ENCODE results near the gene PITPNM3. TPM values are rescaled to one million over a fixed set of nuclear protein-coding genes. Genes with fewer than 3 reads are reported as not detected.

The PITPNM3 gene
- total and polyA plus RNA-seq, 2 of the 8 experiments (the other 6 are each of a cell fraction or from before 2014, with no cell fraction given), result 1.7 to 3.1 TPM

- Histone ChIP-seq H4K8ac (ENCODE audit: extremely low read depth, insufficient read depth, low read length) (no peak overlapping the region), H3K23me2 (ENCODE audit: low read depth, low read length) (no peaks in the 10 kb centered on the region; the same call in 1 of the 2 replicates), H3K4ac (replicated peaks; ENCODE audit: insufficient read length, low read depth, low read length) (no peak overlapping the region), H3K4me1 (replicated peaks in 1 of 4; ENCODE audit: control insufficient read depth in 3 of 4, insufficient read depth in 4 of 4, low read length in 3 of 4) (peaks cover 2 to 13% (median 5%) of the 10 kb centered on the region in 4 experiments; a peak in 4 of 7 replicates), H4K5ac (ENCODE audit: insufficient read length, low read depth, low read length) (no peak overlapping the region), H3K27ac (ENCODE audit: low read depth, low read length) (no peak overlapping the region), H3K23ac (ENCODE audit: insufficient read length) (no peak overlapping the region), H3K4me3 (ENCODE audit: extremely low read depth in 1 of 4, insufficient read depth in 2 of 4, low read depth in 3 of 4, low read length in 4 of 4) (no peak overlapping the region), H3K18ac (ENCODE audit: extremely low read depth, low read length) (no peak overlapping the region), H3K9ac (replicated peaks in 1 of 4; ENCODE audit: extremely low read depth in 1 of 4, low read depth in 3 of 4, low read length in 3 of 4) (no peak overlapping the region), H4K91ac (replicated peaks; ENCODE audit: insufficient read length, low read length) (no peak overlapping the region), H2BK15ac (ENCODE audit: low read length) (no peak overlapping the region), H3K14ac (ENCODE audit: insufficient read length) (no peak overlapping the region), H3K56ac (replicated peaks; ENCODE audit: insufficient read length, low read depth, low read length) (no peak overlapping the region), H4K20me1 (replicated peaks in 1 of 2; ENCODE audit: control insufficient read depth in 1 of 2, insufficient read depth in 2 of 2, low read length in 2 of 2) (no peaks in the 10 kb centered on the region), H2BK120ac (replicated peaks; ENCODE audit: low read depth, low read length) (no peak overlapping the region), H2BK20ac (ENCODE audit: low read length) (no peak overlapping the region), H3K4me2 (ENCODE audit: insufficient read depth in 1 of 2, low read depth in 2 of 2, low read length in 2 of 2) (no peak overlapping the region), H3K79me2 (ENCODE audit: control insufficient read depth in 1 of 2, insufficient read depth in 2 of 2, low read length in 2 of 2) (no peaks in the 10 kb centered on the region), H2BK5ac (ENCODE audit: low read depth, low read length) (no peak overlapping the region), H3K9me3 (ENCODE audit: insufficient read depth in 2 of 2, low read depth in 1 of 2, low read length in 1 of 2) (no peaks in the 10 kb centered on the region), H2BK12ac (ENCODE audit: low read depth, low read length) (no peak overlapping the region), H3K79me1 (ENCODE audit: low read depth, low read length) (no peaks in the 10 kb centered on the region), H3K27me3 (replicated peaks in 1 of 4; ENCODE audit: control insufficient read depth in 3 of 4, extremely low read depth in 1 of 4, insufficient read depth in 3 of 4, low read length in 3 of 4) (no peaks in the 10 kb centered on the region), H2AK5ac (ENCODE audit: low read depth, low read length) (no peak overlapping the region), H3K36me3 (ENCODE audit: control insufficient read depth in 2 of 4, insufficient read depth in 4 of 4, low read length in 3 of 4) (no peaks in the 10 kb centered on the region), H2AFZ (ENCODE audit: low read length) (no peak overlapping the region)
- 79% methylated on average over 2 of the region's 2 CpGs; no CpG with 5 or more reads in 1 of the 2 experiments for WGBS, 2 experiments (ENCODE audit: extremely low coverage in 1 of 2, insufficient coverage in 1 of 2, insufficient read length in 1 of 2, insufficient replicate concordance in 2 of 2, low coverage in 1 of 2, low lambda C conversion rate in 2 of 2, missing lambda C conversion rate in 1 of 2)
- DNase-seq (ENCODE audit: low read depth in 1 of 2, low spot score in 2 of 2) (no peak), FAIRE-seq (no peak)
- ChIA-PET POLR2A (ENCODE audit: partially characterized antibody) (no interaction called here), CTCF (ENCODE audit: partially characterized antibody) (no interaction called here)
- TF ChIP-seq RNF2 (IDR thresholded peaks at IDR 0.05; ENCODE audit: borderline replicate concordance, low read depth, low read length, missing control alignments, poor library complexity, severe bottlenecking), result no peak
- TF ChIP-seq CHD1 (IDR thresholded peaks at IDR 0.05; ENCODE audit: low read depth, low read length), result no peak
- TF ChIP-seq, protein P1, sequence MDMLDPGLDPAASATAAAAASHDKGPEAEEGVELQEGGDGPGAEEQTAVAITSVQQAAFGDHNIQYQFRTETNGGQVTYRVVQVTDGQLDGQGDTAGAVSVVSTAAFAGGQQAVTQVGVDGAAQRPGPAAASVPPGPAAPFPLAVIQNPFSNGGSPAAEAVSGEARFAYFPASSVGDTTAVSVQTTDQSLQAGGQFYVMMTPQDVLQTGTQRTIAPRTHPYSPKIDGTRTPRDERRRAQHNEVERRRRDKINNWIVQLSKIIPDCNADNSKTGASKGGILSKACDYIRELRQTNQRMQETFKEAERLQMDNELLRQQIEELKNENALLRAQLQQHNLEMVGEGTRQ (IDR thresholded peaks at IDR 0.05; ENCODE audit: low read length), result no peak
- TF ChIP-seq JUN (IDR thresholded peaks at IDR 0.05; ENCODE audit: low read depth, low read length), result no peak
- TF ChIP-seq NANOG (IDR thresholded peaks at IDR 0.05; ENCODE audit: insufficient read depth, low read depth, low read length, poor library complexity, severe bottlenecking), result no peak
- no peak for TF ChIP-seq ASH2L (IDR thresholded peaks at IDR 0.05; ENCODE audit: low read length)
- TF ChIP-seq CTBP2 (IDR thresholded peaks at IDR 0.05; ENCODE audit: borderline replicate concordance, insufficient read depth, insufficient read length, low read length), result no peak
- no peak for TF ChIP-seq FOSL1 (IDR thresholded peaks at IDR 0.05; ENCODE audit: insufficient read depth, low read depth, low read length)
- TF ChIP-seq TBP (IDR thresholded peaks at IDR 0.05; ENCODE audit: low read depth, low read length), result no peak
- no peak for TF ChIP-seq EP300 (IDR thresholded peaks at IDR 0.05; ENCODE audit: borderline replicate concordance in 1 of 2, low read depth in 2 of 2, low read length in 2 of 2)
- no peak for TF ChIP-seq KDM5A (IDR thresholded peaks at IDR 0.05; ENCODE audit: low read length)
- no peak for TF ChIP-seq SUZ12 (IDR thresholded peaks at IDR 0.05; ENCODE audit: low read length)
These were observed 43.8 kb downstream of the PITPNM3 start for GRCh38 chr17:6512552-6512951.
